Keratinocyte (primary cell): Measurements from ENCODE around the gene MLNR. TPM values are rescaled to one million over a fixed set of nuclear protein-coding genes. Genes with fewer than 3 reads are reported as not detected.

Experiments used
- DNase-seq: peaks from one replicate; pipeline ENCODE4 v3.0.0-alpha.2; 2011; ENCODE audit warnings: low read depth, missing footprints, low spot score
- FAIRE-seq: peaks from 2 replicates; lab custom pipeline; 2011; peaks lifted over from hg19 to GRCh38; lab: Jason Lieb, UNC
- H2AFZ ChIP-seq: 2 replicates; pipeline ENCODE4 v1.6.0; 2012; ENCODE audit warnings: low read length, control low read depth, inconsistent platforms; ENCODE audit not compliant: control insufficient read depth
- H3K27ac ChIP-seq: 2 replicates; pipeline ENCODE4 v1.5.1; 2011; ENCODE audit warnings: low read length; ENCODE audit not compliant: control insufficient read depth, insufficient read depth
- H3K27me3 ChIP-seq: 3 replicates; pipeline ENCODE4 v1.6.0; 2011; ENCODE audit warnings: low read length; ENCODE audit not compliant: control insufficient read depth, insufficient read depth; ENCODE audit errors: extremely low read depth
- H3K36me3 ChIP-seq, 2 experiments: 2 replicates in 1 of 2; 3 replicates in 1 of 2; pipeline ENCODE4 v1.5.1; 2011; ENCODE audit warnings: low read length in 2 of 2, mild to moderate bottlenecking in 1 of 2; ENCODE audit not compliant: control insufficient read depth in 2 of 2, insufficient read depth in 2 of 2; ENCODE audit errors: extremely low read depth in 1 of 2
- H3K4me1 ChIP-seq: 3 replicates; pipeline ENCODE4 v1.5.1; 2011; ENCODE audit warnings: low read length; ENCODE audit not compliant: control insufficient read depth, insufficient read depth; ENCODE audit errors: extremely low read depth
- H3K4me2 ChIP-seq: 3 replicates; pipeline ENCODE4 v1.6.0; 2011; ENCODE audit warnings: low read depth, low read length; ENCODE audit not compliant: control insufficient read depth, insufficient read depth; ENCODE audit errors: extremely low read depth
- H3K4me3 ChIP-seq, 3 experiments: fragments of 200-600 bp in 1 of 3; sonication (generic) in 1 of 3; 2 replicates in 2 of 3; 3 replicates in 1 of 3; pipeline ENCODE4 v1.5.1; 2011 to 2016; ENCODE audit warnings: low read length in 3 of 3, mild to moderate bottlenecking in 3 of 3, control low read depth in 2 of 3, inconsistent platforms in 1 of 3, low read depth in 1 of 3, mixed read lengths in 1 of 3, mixed run types in 1 of 3, moderate library complexity in 1 of 3; ENCODE audit not compliant: control insufficient read depth in 2 of 3, insufficient read depth in 2 of 3; ENCODE audit errors: extremely low read depth in 1 of 3
- H3K79me2 ChIP-seq: 2 replicates; pipeline ENCODE4 v1.6.0; 2012; ENCODE audit warnings: low read length; ENCODE audit not compliant: control insufficient read depth, insufficient read depth
- H3K9ac ChIP-seq: 3 replicates; pipeline ENCODE4 v1.6.0; 2011; ENCODE audit warnings: low read length; ENCODE audit not compliant: control insufficient read depth, insufficient read depth; ENCODE audit errors: extremely low read depth
- H3K9me1 ChIP-seq: 3 replicates; pipeline ENCODE4 v1.6.0; 2011; ENCODE audit warnings: low read length; ENCODE audit not compliant: control insufficient read depth, insufficient read depth; ENCODE audit errors: extremely low read depth
- H3K9me3 ChIP-seq: 2 replicates; pipeline ENCODE4 v1.5.1; 2012; ENCODE audit warnings: low read depth, low read length; ENCODE audit not compliant: control insufficient read depth
- H4K20me1 ChIP-seq: 3 replicates; pipeline ENCODE4 v1.6.0; 2011; ENCODE audit warnings: low read length; ENCODE audit not compliant: control insufficient read depth, insufficient read depth; ENCODE audit errors: extremely low read depth
- CTCF ChIP-seq, 3 experiments: IDR thresholded peaks in 1 of 3; conservative IDR thresholded peaks in 1 of 3; optimal IDR thresholded peaks in 1 of 3; 2 replicates in 2 of 3; 3 replicates in 1 of 3; pipeline versions ENCODE3 to v1.5.1; 2011; ENCODE audit warnings: low read length in 3 of 3, mild to moderate bottlenecking in 3 of 3, moderate library complexity in 2 of 3, control low read depth in 1 of 3, inconsistent platforms in 1 of 3; ENCODE audit not compliant: insufficient read depth in 2 of 3; ENCODE audit errors: extremely low read depth in 1 of 3
- EZH2 ChIP-seq: IDR thresholded peaks from one replicate; pipeline ENCODE4 v1.6.1; 2012; ENCODE audit warnings: inconsistent platforms, mild to moderate bottlenecking, low read length, moderate library complexity
- dilution Hi-C: fragments of 300-500 bp; cut with MboI; formaldehyde crosslinking; loops from one replicate; pipeline ENCODE4 v1.7.0; 2020; ENCODE audit warnings: low sequenced_read_pairs; ENCODE audit not compliant: extremely low pct_ligation_motif_present
- polyA plus RNA-seq, 5 experiments: library from polyadenylated mRNA; depleted of rRNA in 3 of 5; stranded (reverse) in 3 of 5; stranded (forward) in 1 of 5; unstranded in 1 of 5; fragments of >200 nt; gene quantifications; 1 replicate in 1 of 5; 2 replicates in 3 of 5; 3 replicates in 1 of 5; pipeline versions ENCODE4 v1.2.1 to v1.2.3, GENCODE V29; 2011 to 2012; ENCODE audit warnings: missing spikeins in 2 of 5, low read depth in 1 of 5, low replicate concordance in 1 of 5

The MLNR gene
- polyA plus RNA-seq, 1 donor (not counting 4 experiments of a cell fraction or from before 2014, with no cell fraction given), result not detected

- H2AFZ ChIP-seq, result no peak overlapping the region
- no peaks in the 10 kb centered on the region for H4K20me1 ChIP-seq
- DNase-seq (no peak), FAIRE-seq (peak; percentile 62)
- no peaks in the 10 kb centered on the region for H3K36me3 ChIP-seq
- no peak overlapping the region for H3K9ac ChIP-seq
- no peak overlapping the region for H3K27ac ChIP-seq
- no peaks in the 10 kb centered on the region for H3K79me2 ChIP-seq
- no peak overlapping the region for H3K4me2 ChIP-seq
- no peaks in the 10 kb centered on the region for H3K9me3 ChIP-seq
- no peak overlapping the region for H3K4me3 ChIP-seq
- H3K9me1 ChIP-seq, result no peaks in the 10 kb centered on the region
- TF ChIP-seq EZH2 (no peak), CTCF (optimal IDR thresholded peaks at IDR 0.05 in 1 of 3, IDR thresholded peaks at IDR 0.05 in 1 of 3, conservative IDR thresholded peaks at IDR 0.05 in 1 of 3; ENCODE audit: extremely low read depth in 1 of 3, insufficient read depth in 2 of 3, low read length in 3 of 3) (peak; percentile 58 to 70 (median 67))
- dilution Hi-C loops, result no loop called here
- no peaks in the 10 kb centered on the region for H3K4me1 ChIP-seq
- peaks cover 7% of the 10 kb centered on the region for H3K27me3 ChIP-seq
These were observed 19.9 kb downstream of the MLNR start for GRCh38 chr13:49240017-49240416.

- no peak for FAIRE-seq
- Histone ChIP-seq H3K4me1 (no peaks in the 10 kb centered on the region), H3K9me1 (no peaks in the 10 kb centered on the region), H3K79me2 (no peaks in the 10 kb centered on the region), H3K27ac (no peak overlapping the region), H4K20me1 (no peaks in the 10 kb centered on the region), H3K27me3 (peaks cover 7% of the 10 kb centered on the region), H2AFZ (no peak overlapping the region), H3K9ac (no peak overlapping the region), H3K9me3 (no peaks in the 10 kb centered on the region), H3K36me3 (no peaks in the 10 kb centered on the region), H3K4me3 (no peak overlapping the region), H3K4me2 (no peak overlapping the region)
- DNase-seq, result no peak
- TF ChIP-seq EZH2 (no peak), CTCF (optimal IDR thresholded peaks at IDR 0.05 in 1 of 3, IDR thresholded peaks at IDR 0.05 in 1 of 3, conservative IDR thresholded peaks at IDR 0.05 in 1 of 3; ENCODE audit: extremely low read depth in 1 of 3, insufficient read depth in 2 of 3, low read length in 3 of 3) (no peak)
- dilution Hi-C loops, result no loop called here
These were observed 21.2 kb downstream of the MLNR start for GRCh38 chr13:49241296-49241695.
